ENCODE measurements around the gene NFYC. TPM values are rescaled to one million over a fixed set of nuclear protein-coding genes. Genes with fewer than 3 reads are reported as not detected.

NFYC gene
- total RNA-seq, 1 donor from 2014 or later: 101 TPM

- Mint-ChIP-seq H3K9me3 (no peaks in the 10 kb centered on the region), H3K4me3 (no peak overlapping the region), H3K27me3 (ENCODE audit: low read depth) (no peaks in the 10 kb centered on the region), H3K4me1 (no peaks in the 10 kb centered on the region), H3K27ac (no peak overlapping the region), H3K36me3 (peaks cover 37% of the 10 kb centered on the region)
- no peak for DNase-seq (ENCODE audit: low spot score in 2 of 2, unreplicated experiment in 2 of 2)
- no peak for TF ChIP-seq CTCF (IDR thresholded peaks at IDR 0.05; ENCODE audit: unreplicated experiment)
Measured at GRCh38 chr1:40754201-40754600, 62.7 kb downstream of the NFYC start.

GRCh38 chr1:40755067-40755466 is 63.6 kb downstream of the NFYC start:
- Mint-ChIP-seq H3K9me3 (no peaks in the 10 kb centered on the region), H3K27me3 (ENCODE audit: low read depth) (no peaks in the 10 kb centered on the region), H3K4me3 (no peak overlapping the region), H3K27ac (no peak overlapping the region), H3K4me1 (no peaks in the 10 kb centered on the region), H3K36me3 (peaks cover 40% of the 10 kb centered on the region)
- no peak for TF ChIP-seq CTCF (IDR thresholded peaks at IDR 0.05; ENCODE audit: unreplicated experiment)
- no peak for DNase-seq (ENCODE audit: low spot score in 2 of 2, unreplicated experiment in 2 of 2)

GRCh38 chr1:40756523-40756922 is 65.0 kb downstream of the NFYC start:
- TF ChIP-seq CTCF (IDR thresholded peaks at IDR 0.05; ENCODE audit: unreplicated experiment): no peak
- Mint-ChIP-seq H3K36me3 (peaks cover 35% of the 10 kb centered on the region), H3K4me3 (no peak overlapping the region), H3K9me3 (no peaks in the 10 kb centered on the region), H3K27me3 (ENCODE audit: low read depth) (no peaks in the 10 kb centered on the region), H3K27ac (no peak overlapping the region), H3K4me1 (no peaks in the 10 kb centered on the region)
- no peak for DNase-seq (ENCODE audit: low spot score in 2 of 2, unreplicated experiment in 2 of 2)

GRCh38 chr1:40757084-40757483 is 65.6 kb downstream of the NFYC start:
- H3K4me1 Mint-ChIP-seq: no peaks in the 10 kb centered on the region

GRCh38 chr1:40758004-40758403 is 66.5 kb downstream of the NFYC start:
- Mint-ChIP-seq H3K9me3 (no peaks in the 10 kb centered on the region), H3K4me3 (no peak overlapping the region), H3K36me3 (peaks cover 34% of the 10 kb centered on the region), H3K27ac (no peak overlapping the region), H3K4me1 (no peaks in the 10 kb centered on the region), H3K27me3 (ENCODE audit: low read depth) (no peaks in the 10 kb centered on the region)
- TF ChIP-seq CTCF (IDR thresholded peaks at IDR 0.05; ENCODE audit: unreplicated experiment): no peak
- DNase-seq (ENCODE audit: low spot score in 2 of 2, unreplicated experiment in 2 of 2): no peak

More at GRCh38 chr1:40757084-40757483, 65.6 kb downstream of the NFYC start:
- DNase-seq (ENCODE audit: low spot score in 2 of 2, unreplicated experiment in 2 of 2): no peak
- H3K27ac Mint-ChIP-seq: no peak overlapping the region
- no peaks in the 10 kb centered on the region for H3K9me3 Mint-ChIP-seq
- no peak overlapping the region for H3K4me3 Mint-ChIP-seq
- TF ChIP-seq CTCF (IDR thresholded peaks at IDR 0.05; ENCODE audit: unreplicated experiment): no peak
- H3K36me3 Mint-ChIP-seq: peaks cover 35% of the 10 kb centered on the region
- no peaks in the 10 kb centered on the region for H3K27me3 Mint-ChIP-seq (ENCODE audit: low read depth)
